Raji (cell line): ENCODE data around the gene CYTH2.

ENCODE experiments used
- POLR2A ChIP-seq: IDR thresholded peaks from 2 replicates; pipeline ENCODE4 v1.6.1; 2011; ENCODE audit warnings: low read depth, low read length, control low read depth; ENCODE audit not compliant: insufficient read depth

CYTH2 gene

DNA sequence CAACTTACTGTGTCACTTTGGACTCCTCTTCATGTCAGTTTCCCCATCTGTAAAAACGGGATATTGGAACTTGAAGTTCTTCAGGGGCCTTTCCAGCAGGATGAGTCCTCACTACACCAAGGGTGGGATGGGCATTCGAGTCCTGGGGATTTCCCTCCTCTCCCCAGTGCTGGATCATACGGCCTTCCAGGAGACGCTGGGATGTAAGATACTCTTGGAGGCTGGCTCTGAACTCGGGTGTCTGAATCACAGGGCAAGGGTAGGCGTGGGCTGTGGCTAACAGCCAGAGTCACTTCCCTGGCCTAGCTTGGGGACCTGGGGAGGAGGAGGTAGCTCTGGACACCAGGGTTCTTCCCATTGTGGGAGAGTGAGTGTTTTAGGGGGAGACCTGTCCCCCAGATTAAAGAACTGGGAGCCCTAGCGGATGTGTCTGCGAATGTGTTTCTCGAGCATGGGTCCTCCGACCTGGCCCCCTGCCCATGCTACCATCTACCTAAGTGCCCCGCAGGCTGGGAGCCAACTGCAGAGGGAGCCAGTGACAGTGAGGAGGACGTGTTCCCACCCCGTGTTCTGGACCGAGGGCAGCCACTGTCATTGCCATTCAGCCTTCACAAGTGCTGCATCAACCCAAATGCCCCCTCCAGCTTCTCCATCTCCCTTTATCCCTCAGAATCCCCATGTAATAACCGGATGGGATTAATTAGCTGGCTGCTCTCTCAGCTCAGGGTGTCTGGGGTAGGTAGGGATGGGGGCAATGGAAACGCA lies 2.4 kb upstream of the CYTH2 start:
- no peak for TF ChIP-seq POLR2A

DNA sequence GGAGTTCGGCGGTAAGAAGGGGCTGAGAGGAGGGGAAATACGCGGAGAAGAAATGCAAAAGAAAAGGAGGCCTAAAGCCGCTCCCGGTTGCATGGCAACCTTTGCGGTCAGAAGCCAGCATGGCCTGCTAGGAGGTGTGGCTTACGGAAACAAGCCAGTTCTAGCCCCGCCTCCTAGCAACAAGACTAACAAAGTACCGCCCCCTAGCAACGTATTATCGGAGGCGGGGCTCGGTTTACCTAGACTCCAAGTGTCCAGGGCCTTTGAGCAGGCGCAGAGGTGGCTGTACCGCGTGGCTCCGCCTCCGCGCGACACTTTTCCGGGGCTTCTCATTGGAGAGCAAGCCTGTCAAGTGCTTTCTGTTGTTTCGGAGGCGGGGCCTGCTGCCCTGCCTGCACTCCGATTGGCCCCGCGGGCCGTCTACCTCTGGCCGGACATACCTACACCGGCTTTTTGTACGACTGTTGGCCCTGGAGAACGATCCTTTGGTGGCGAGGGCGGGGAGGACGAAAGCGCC lies 339 bp upstream of the CYTH2 start:
- TF ChIP-seq POLR2A = no peak

DNA sequence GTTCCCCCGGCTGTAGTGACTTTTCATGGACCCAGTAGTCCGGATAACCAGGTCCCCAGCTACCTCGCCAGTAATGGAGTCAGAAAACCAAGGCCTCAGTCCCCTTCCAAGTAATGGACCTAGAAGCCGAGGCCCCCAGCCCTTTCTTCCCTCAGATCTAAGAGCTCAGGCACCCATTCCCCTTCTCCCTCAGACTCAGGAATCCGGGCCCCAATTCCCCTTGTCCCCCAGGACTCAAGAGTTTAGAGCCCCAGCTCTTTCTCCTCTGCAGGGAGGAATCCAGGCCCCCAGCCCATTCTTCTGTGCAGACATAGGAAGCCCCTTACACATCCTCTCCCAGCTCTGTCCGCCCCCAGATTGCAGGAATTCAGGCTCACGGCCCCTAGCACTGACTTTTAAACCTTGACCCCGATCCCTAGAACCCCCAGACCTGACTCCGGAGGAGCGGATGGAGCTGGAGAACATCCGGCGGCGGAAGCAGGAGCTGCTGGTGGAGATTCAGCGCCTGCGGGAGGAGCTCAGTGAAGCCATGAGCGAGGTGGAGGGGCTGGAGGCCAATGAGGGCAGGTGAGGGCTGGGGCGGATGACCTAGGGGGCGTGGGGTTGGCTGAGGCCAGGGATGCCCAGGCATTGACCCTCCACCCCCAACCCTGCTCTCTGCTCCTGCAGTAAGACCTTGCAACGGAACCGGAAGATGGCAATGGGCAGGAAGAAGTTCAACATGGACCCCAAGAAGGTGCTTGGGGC lies 938 bp downstream of the CYTH2 start:
- no peak for TF ChIP-seq POLR2A

- TF ChIP-seq POLR2A = no peak
These were observed 1.7 kb downstream of the CYTH2 start for GRCh38 chr19:48470856-48471255.

- no peak for TF ChIP-seq POLR2A
These were observed 2.7 kb downstream of the CYTH2 start for GRCh38 chr19:48471836-48472235.

DNA sequence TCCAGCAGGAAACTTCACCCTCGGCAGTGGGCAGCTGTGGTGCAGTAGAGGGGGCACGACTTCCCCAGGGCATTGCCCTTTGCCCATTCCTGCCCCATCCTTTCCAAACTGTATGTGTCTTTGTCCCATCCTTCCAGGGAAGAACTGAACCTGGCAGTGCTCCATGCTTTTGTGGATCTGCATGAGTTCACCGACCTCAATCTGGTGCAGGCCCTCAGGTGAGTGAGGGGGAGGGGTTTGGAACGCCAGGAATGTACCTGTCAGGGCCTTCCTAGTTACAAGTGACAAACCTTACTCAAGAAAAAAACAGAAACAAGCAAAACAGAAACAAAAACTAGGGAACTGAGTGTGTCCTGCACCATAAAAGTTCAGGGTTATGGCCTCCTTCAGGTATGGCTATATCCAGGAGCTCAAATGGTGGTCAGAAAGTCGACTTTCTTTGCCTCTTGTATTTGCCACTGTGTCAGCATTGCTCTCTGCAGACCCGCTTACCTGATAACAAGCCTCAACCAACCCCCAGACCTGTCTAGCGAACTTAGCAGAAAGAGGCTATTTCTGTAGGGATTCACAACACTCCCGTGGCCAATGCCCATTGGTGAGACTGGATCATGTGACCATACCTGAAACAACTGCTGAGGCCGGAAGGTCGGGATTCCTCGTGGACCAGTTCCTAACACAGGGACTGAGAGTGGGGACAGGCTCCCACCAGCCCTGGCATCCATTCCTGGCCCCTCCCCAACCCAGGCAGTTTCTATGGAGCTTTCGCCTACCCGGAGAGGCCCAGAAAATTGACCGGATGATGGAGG lies 4.2 kb downstream of the CYTH2 start:
- TF ChIP-seq POLR2A = no peak

DNA sequence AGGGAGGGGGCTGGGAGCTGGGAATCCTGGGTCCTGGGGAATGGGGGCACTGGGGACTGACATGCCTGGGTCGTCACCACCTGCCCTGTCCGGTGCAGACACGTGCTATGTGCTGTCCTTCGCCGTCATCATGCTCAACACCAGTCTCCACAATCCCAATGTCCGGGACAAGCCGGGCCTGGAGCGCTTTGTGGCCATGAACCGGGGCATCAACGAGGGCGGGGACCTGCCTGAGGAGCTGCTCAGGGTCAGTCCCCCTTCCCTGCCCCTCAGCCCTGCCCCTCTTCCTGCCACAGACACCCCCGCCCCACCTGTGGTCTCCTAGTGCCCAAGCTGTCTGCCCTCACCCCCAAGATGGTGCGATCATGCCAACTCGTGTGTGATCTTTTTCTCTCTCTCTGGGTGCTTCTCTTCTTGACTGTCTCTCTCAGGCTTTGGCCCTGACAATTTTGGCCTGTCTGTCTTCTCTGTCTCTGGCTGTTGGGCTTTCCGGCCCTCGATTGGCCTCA lies 5.0 kb downstream of the CYTH2 start:
- no peak for TF ChIP-seq POLR2A

- no peak for TF ChIP-seq POLR2A
These were observed 6.3 kb downstream of the CYTH2 start for GRCh38 chr19:48475369-48476068.

- no peak for TF ChIP-seq POLR2A
These were observed 7.0 kb downstream of the CYTH2 start for GRCh38 chr19:48476176-48476575.

- no peak for TF ChIP-seq POLR2A
These were observed 8.0 kb downstream of the CYTH2 start for GRCh38 chr19:48477067-48477685.

DNA sequence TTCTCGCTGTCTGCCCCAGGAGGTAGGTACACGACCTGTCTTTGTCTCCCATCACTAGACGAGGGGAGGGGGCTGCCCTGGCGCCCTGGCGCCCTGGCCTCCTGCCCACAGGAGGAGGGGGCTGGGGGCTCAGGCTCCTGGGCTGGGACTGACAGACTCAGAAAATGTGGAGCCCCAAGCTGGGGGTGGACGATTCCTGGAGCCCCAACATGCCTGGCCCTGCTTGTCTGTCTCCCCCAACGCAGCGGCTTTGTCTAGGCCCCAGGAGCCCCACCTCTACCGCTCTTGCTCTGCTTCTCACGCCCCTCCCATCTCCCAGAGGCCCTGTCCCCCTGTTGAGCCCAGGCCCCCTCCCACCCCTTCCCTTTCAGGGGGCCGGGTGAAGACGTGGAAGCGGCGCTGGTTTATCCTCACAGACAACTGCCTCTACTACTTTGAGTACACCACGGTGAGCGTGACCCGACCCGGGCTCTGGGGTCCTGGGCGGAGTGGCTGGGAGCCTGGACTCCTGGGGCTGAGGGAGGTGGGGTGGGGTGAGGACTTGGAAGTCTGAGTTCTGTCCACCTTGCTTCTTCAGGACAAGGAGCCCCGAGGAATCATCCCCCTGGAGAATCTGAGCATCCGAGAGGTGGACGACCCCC lies 8.6 kb downstream of the CYTH2 start:
- TF ChIP-seq POLR2A = no peak

DNA sequence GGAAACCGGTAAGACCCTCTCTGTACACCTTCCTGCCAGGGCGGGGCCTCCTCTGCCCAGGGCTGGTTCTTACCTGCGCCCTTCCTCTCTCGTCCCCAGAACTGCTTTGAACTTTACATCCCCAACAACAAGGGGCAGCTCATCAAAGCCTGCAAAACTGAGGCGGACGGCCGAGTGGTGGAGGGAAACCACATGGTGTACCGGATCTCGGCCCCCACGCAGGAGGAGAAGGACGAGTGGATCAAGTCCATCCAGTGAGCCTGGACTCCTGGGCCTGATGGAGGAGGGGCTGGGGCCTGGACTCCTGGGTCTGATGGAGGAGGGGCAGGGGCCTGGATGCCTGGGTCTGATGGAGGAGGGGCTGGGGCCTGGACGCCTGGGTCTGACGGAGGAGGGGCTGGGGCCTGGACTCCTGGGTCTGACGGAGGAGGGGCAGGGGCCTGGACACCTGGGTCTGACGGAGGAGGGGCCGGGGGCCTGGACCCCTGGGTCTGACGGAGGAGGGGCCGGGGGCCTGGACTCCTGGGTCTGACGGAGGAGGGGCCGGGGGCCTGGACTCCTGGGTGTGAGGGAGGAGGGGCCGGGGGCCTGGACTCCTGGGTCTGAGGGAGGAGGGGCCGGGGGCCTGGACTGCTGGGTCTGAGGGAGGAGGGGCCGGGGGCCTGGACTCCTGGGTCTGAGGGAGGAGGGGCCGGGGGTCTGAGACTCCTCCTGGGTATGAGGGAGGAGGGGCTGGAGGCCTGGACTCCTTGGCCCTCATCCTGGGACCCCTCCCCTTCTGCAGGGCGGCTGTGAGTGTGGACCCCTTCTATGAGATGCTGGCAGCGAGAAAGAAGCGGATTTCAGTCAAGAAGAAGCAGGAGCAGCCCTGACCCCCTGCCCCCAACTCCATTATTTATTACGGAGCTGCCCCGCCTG lies 9.4 kb downstream of the CYTH2 start:
- TF ChIP-seq POLR2A = no peak

DNA sequence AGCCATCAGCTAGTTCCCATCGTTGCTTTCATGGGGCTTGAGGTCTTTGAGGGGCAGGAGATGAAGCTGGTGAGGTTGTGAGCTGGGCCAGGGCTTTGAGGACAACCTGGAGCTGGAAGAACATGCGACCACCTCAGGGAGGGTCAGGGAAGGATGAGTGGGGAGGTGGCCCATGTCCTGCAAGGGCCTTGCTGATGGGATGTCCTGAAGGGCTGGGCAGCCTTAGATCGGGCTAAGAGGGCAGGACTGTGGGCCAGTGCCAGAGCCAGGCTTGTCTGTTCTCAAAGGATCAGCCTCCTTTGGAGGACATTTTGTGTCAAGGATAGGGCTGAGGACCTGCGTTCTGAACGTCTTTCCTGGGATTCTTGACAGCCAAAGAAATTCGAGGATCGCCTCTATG lies 10.5 kb downstream of the CYTH2 start:
- no peak for TF ChIP-seq POLR2A
